Measurements from ENCODE around the gene INSRR.

The INSRR gene

GRCh38 chr1:156858959-156859522 lies at the start of gene INSRR:
TSS of gene INSRR (minus strand) at chr1:156859117. CDS start at chr1:156858621, 496 bp downstream.
- Histone ChIP-seq H3K9ac (ENCODE audit: low read length) (no peak within 1 kb of the TSS), H3K9me3 (ENCODE audit: insufficient read depth, low read length) (no peaks in the 10 kb centered on the region), H3K4me2 (ENCODE audit: low read depth, low read length, poor library complexity, severe bottlenecking) (no peak within 1 kb of the TSS), H3K27me3 (ENCODE audit: low read length) (no peaks in the 10 kb centered on the region), H2AFZ (ENCODE audit: low read depth, low read length, severe bottlenecking) (no peak within 1 kb of the TSS), H3K27ac (ENCODE audit: low read depth, low read length) (no peak within 1 kb of the TSS), H3F3A (ENCODE audit: insufficient read depth) (no peaks in the 10 kb centered on the region), H4K20me1 (ENCODE audit: low read depth, low read length) (no peaks in the 10 kb centered on the region), H3K36me3 (ENCODE audit: low read length) (no peaks in the 10 kb centered on the region), H3K9me2 (replicated peaks; ENCODE audit: insufficient read depth, low read length) (no peaks in the 10 kb centered on the region), H3K4me3 (ENCODE audit: insufficient read depth, low read length, poor library complexity, severe bottlenecking) (no peak within 1 kb of the TSS), H3K79me2 (ENCODE audit: insufficient read depth, low read length) (no peaks in the 10 kb centered on the region)
- no peak for TF ChIP-seq CTCF (IDR thresholded peaks at IDR 0.05; ENCODE audit: insufficient read depth, low read length, poor library complexity, severe bottlenecking)
- TF ChIP-seq EZH2phosphoT487 (conservative IDR thresholded peaks at IDR 0.05; ENCODE audit: low read length): no peak

- H3K4me3 ChIP-seq (ENCODE audit: insufficient read depth, low read length, poor library complexity, severe bottlenecking): no peak overlapping the region
- H3K9me3 ChIP-seq (ENCODE audit: insufficient read depth, low read length): no peaks in the 10 kb centered on the region
- TF ChIP-seq EZH2phosphoT487 (conservative IDR thresholded peaks at IDR 0.05; ENCODE audit: low read length): no peak
- no peak for TF ChIP-seq CTCF (IDR thresholded peaks at IDR 0.05; ENCODE audit: insufficient read depth, low read length, poor library complexity, severe bottlenecking)
- no peaks in the 10 kb centered on the region for H3K36me3 ChIP-seq (ENCODE audit: low read length)
- no peaks in the 10 kb centered on the region for H3K27me3 ChIP-seq (ENCODE audit: low read length)
- no peaks in the 10 kb centered on the region for H4K20me1 ChIP-seq (ENCODE audit: low read depth, low read length)
- no peak overlapping the region for H3K4me2 ChIP-seq (ENCODE audit: low read depth, low read length, poor library complexity, severe bottlenecking)
- no peaks in the 10 kb centered on the region for H3K9me2 ChIP-seq (replicated peaks; ENCODE audit: insufficient read depth, low read length)
- H3K9ac ChIP-seq (ENCODE audit: low read length): no peak overlapping the region
- H3K79me2 ChIP-seq (ENCODE audit: insufficient read depth, low read length): no peaks in the 10 kb centered on the region
- H2AFZ ChIP-seq (ENCODE audit: low read depth, low read length, severe bottlenecking): no peak overlapping the region
- H3F3A ChIP-seq (ENCODE audit: insufficient read depth): no peaks in the 10 kb centered on the region
- H3K27ac ChIP-seq (ENCODE audit: low read depth, low read length): no peak overlapping the region
Measured at GRCh38 chr1:156908541-156908940, 49.6 kb upstream of the INSRR start.

GRCh38 chr1:156906206-156906906 lies 47.4 kb upstream of the INSRR start:
- no peak overlapping the region for H3K4me3 ChIP-seq (ENCODE audit: insufficient read depth, low read length, poor library complexity, severe bottlenecking)
- no peak overlapping the region for H3K4me2 ChIP-seq (ENCODE audit: low read depth, low read length, poor library complexity, severe bottlenecking)
- TF ChIP-seq EZH2phosphoT487 (conservative IDR thresholded peaks at IDR 0.05; ENCODE audit: low read length): no peak

GRCh38 chr1:156905651-156906050 lies 46.7 kb upstream of the INSRR start:
- no peak overlapping the region for H3K4me3 ChIP-seq (ENCODE audit: insufficient read depth, low read length, poor library complexity, severe bottlenecking)
- H3K9me2 ChIP-seq (replicated peaks; ENCODE audit: insufficient read depth, low read length): no peaks in the 10 kb centered on the region
- no peaks in the 10 kb centered on the region for H4K20me1 ChIP-seq (ENCODE audit: low read depth, low read length)
- no peaks in the 10 kb centered on the region for H3K36me3 ChIP-seq (ENCODE audit: low read length)
- TF ChIP-seq CTCF (IDR thresholded peaks at IDR 0.05; ENCODE audit: insufficient read depth, low read length, poor library complexity, severe bottlenecking) (no peak), EZH2phosphoT487 (conservative IDR thresholded peaks at IDR 0.05; ENCODE audit: low read length) (no peak)
- no peaks in the 10 kb centered on the region for H3K27me3 ChIP-seq (ENCODE audit: low read length)
- no peak overlapping the region for H3K9ac ChIP-seq (ENCODE audit: low read length)
- H3K79me2 ChIP-seq (ENCODE audit: insufficient read depth, low read length): no peaks in the 10 kb centered on the region
- H3K27ac ChIP-seq (ENCODE audit: low read depth, low read length): no peak overlapping the region
- H2AFZ ChIP-seq (ENCODE audit: low read depth, low read length, severe bottlenecking): no peak overlapping the region
- no peaks in the 10 kb centered on the region for H3K9me3 ChIP-seq (ENCODE audit: insufficient read depth, low read length)
- H3F3A ChIP-seq (ENCODE audit: insufficient read depth): no peaks in the 10 kb centered on the region
- no peak overlapping the region for H3K4me2 ChIP-seq (ENCODE audit: low read depth, low read length, poor library complexity, severe bottlenecking)

More at GRCh38 chr1:156906206-156906906, 47.4 kb upstream of the INSRR start:
- Histone ChIP-seq H2AFZ (ENCODE audit: low read depth, low read length, severe bottlenecking) (no peak overlapping the region), H3F3A (ENCODE audit: insufficient read depth) (no peaks in the 10 kb centered on the region), H3K9me2 (replicated peaks; ENCODE audit: insufficient read depth, low read length) (no peaks in the 10 kb centered on the region), H3K79me2 (ENCODE audit: insufficient read depth, low read length) (no peaks in the 10 kb centered on the region), H3K27me3 (ENCODE audit: low read length) (no peaks in the 10 kb centered on the region), H3K9me3 (ENCODE audit: insufficient read depth, low read length) (no peaks in the 10 kb centered on the region), H3K9ac (ENCODE audit: low read length) (no peak overlapping the region), H4K20me1 (ENCODE audit: low read depth, low read length) (no peaks in the 10 kb centered on the region), H3K36me3 (ENCODE audit: low read length) (no peaks in the 10 kb centered on the region), H3K27ac (ENCODE audit: low read depth, low read length) (no peak overlapping the region)
